Hematopoietic multipotent progenitor cell treated with erythropoietin and hydrocortisone succinate and interleukin-3 and kit ligand, for 15 days (in vitro differentiated cells): ENCODE results near the gene PCAT6.

Experiments
- DNase-seq: peaks from one replicate; pipeline ENCODE4 v3.0.0-alpha.2; 2015; ENCODE audit warnings: low spot score

PCAT6 gene

DNA sequence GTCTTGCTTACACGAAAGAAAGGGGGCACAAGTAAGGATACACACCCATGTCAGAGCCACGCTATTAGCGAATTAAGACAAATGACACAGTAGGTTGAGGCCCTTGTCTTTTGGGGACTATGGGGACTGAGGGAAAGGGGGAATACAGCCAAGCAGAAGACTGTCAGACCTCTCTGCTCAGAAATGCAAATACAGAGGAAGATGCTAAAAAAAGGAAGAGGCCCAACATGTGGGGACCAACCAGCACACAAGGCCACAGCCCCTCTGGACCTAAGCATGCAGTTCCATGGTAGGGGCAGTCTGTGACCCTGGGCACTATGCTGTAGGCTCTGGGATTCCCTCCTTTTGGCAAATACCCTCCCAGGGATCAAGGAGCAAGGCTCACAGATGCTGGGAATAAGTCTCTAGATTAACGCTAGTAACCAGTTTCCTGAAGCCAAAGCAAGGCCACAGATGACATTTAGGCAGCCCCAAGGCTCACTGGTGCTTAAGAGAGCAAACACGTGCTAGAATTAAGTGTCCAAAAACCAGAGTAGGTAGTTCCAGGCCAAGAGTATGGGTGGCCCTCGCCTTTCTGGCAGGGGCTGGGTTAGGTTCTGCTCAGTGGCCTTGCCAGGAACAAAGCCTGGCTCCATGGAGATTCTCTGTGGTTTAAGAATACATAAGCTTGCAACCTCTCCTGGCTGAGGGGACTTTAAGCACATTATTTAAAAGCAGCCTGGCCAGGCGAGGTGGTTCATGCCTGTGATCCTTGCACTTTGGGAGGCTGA lies 40.0 kb downstream of the PCAT6 start:
- DNase-seq, result no peak

DNA sequence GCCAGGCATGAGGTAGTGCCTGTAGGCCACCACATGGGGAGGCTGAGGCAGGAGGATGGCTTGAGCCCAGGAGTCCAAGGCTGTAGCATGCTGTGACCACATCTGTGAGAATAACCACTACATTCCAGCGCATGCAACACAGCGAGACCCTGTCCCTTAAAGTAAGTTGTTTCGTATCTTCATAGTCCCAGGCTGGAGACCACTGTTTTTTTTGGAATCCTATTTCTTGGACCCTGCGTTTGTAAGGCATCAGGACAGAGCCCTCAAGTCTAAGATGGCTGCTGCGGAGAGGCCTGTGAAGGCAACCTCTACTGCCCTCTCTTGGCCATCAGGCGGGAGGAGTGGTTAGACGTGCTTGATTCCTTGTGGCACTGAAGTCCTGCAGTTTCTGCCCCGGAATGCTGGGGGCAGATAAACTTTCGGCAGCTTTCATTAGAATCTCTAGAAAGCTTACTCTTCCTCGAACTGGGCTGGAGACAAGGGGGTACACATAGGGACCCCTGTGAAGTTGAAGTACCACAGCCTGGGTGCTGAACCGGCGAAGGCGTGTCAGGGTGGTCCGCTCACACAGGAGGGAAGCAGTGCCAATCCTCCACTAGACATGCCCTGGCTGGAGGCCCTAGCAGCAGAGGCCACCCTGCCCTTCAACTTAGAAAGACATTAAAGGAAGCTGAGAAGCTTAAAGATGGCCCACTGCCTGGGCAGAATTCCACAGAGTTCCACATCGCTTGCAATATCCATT lies 41.6 kb downstream of the PCAT6 start:
- DNase-seq, result peak; percentile 53

DNA sequence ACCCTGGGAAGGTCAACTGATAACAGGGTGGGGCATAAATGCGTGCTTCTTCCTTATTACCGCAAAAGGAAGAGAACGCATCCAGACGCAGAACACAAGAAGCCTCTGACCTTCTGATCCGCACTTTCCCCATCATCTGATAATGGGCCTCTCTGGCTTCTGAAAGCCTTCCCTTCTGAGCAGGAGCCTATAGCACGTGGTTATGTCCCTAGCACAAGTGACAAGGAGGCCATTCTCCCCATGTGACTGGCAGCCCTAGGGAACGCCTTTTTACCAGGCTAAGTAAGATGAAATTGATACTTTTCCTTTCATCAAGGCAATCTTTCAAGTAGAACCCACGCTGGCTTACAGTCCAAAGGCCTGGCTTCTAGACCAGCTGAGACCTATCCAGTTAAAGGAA lies 44.0 kb downstream of the PCAT6 start:
- no peak for DNase-seq

DNA sequence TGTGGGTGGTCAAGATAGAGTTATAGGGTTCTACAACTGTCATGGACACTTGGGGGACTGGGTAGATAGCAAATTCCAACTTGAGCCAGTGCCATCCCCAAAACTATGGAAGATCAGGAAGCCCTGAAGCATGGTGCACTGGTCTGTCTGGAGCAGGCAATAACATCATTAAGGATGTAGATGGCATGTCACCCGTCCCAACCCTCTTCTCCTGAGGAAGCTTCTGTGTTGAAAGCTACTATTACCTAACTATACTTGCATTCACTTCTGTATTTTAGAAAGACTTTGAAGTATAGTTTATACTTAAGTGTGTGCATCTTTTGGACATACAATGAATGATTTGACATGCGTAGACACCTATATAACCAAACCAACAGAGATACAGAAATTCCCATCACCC lies 45.3 kb downstream of the PCAT6 start:
- no peak for DNase-seq

DNA sequence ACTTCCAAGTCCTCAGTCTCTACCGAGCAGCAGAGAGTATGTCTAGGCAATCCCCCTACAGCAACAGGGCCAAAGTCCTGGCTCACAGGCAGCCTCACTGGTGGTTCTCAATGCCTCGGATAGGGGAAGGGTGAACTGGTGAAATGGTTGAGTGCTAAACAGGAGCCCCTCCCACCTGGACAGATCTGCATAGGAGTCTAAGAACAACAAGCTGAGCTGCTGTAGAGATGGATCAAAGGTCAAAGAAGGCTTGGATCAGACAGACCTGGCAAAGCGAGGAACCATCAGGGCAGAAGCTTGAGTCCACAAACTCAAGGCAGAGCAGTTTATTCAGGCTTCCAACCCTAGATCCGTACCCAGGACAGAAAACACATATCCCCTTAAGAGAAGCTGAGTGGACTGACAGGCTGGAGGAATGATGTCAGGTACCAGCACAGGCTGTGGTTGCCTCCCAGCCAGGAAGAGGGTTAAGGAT lies 46.4 kb downstream of the PCAT6 start:
- DNase-seq, result no peak

DNA sequence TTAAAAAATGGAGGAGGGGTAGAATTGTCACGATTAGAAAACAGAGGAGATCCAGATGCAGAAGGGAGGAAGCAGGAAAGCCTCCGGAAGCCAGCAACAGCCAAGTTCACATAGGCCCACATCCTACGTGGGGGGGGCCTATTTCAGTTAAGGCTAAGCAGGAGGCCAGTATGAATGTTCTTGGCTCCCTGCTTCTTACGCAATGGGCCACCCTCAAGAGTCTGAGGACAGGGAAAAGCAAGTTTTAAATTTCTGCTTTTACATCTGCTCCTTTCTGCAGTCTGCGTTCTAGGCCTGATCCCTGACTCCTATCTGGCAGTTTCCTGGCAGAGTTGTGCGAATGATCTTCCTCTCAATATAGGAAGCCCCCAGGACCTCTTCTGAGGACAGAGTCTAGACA lies 47.6 kb downstream of the PCAT6 start:
- no peak for DNase-seq

DNA sequence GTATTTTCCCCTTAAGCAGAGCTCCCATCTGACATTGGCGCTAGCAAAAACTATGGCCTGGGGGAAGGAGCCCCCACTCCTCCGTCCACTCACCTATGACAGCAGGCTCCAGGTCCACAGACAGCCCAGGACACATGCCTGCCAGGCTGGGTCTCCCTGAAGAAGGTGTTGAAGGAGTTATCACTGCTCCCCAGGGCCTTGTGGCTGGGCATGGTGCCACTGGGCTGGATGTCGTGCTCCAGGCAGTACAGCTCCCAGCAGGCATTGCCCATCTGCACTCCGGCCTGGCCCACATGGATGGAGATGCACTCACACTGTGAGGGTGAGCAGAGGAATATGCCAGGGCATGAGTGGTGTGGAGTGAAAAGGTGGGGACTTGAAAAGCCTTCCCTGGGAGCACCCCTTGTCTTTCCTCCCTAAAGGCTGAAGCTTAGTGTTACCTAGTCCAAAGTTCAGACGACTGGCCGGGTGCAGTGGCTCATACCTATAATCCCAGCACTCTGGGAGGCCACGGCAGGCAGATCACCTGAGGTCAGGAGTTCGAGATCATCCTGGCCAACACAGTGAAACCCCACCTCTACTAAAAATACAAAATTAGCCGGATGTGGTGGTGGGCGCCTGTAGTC lies 48.1 kb downstream of the PCAT6 start:
- peak; percentile 15 for DNase-seq

DNA sequence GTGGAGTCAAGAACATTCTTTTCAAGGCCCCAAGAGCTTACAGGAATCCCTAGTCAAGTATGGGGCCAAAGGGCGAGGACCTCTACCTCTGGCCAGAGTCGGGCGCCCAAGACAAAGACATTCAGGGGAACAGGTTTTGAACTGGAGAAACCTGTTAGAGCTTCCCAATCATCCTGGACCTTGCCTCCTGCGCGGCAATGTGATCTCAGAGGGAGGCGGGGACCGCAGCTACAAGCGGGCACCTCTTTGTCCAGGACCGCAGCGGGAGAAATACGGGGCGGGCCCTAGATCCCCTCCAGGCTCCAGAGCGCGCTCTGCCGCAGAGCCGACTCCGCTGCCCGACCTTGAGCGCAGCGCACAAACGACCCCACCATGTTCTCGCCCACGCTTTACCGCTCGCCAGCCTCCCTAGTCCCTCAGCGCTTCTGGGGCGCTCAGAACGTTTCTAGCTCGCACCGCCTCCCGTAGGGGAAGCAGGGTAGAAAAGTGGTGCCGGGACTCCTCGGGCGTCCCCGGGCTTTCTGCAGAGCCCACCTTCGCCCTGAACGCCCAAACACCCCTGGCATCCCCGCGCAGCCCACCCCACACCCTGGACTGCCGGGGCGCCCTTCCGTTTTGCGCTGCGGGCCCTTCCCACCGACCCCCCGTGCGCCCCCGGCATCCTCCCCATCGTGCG lies 50.1 kb downstream of the PCAT6 start:
- no peak for DNase-seq
